GM12878 (cell line): Measurements from ENCODE around the gene TRAF3IP1. TPM values are rescaled to one million over a fixed set of nuclear protein-coding genes. Genes with fewer than 3 reads are reported as not detected.

Experiments
- ATAC-seq: fragments of 200-7000 bp; cut with Tn5 transposase; 3 replicates; pipeline ENCODE4 v1.9.1; 2020; ENCODE audit warnings: mild to moderate bottlenecking, moderate library complexity
- BruUV-seq: library from RNA; stranded (reverse); fragments of 400-500 nt; replicated peaks from 2 replicates; lab custom pipeline; 2021; lab: Mats Ljungman, UMichigan
- CTCF ChIA-PET: fragments of 300-600 bp; sonication (Branson Sonifier 250); formaldehyde crosslinking; extraction: SDS; loops from one replicate; lab custom pipeline; 2021; ENCODE audit warnings: inconsistent platforms; lab: Yijun Ruan, JAX
- POLR2A ChIA-PET: fragments of 350-600 bp; formaldehyde crosslinking; extraction: SDS; loops from one replicate; lab custom pipeline; 2021; ENCODE audit warnings: inconsistent platforms; lab: Charles Lee
- RAD21 ChIA-PET: fragments of 300-600 bp; sonication (Branson Sonifier 250); formaldehyde crosslinking; loops from one replicate; lab custom pipeline; 2023; ENCODE audit warnings: antibody characterized with exemption; ENCODE audit not compliant: unreplicated experiment; lab: Charles Lee
- SMC1A ChIA-PET: fragments of 300-600 bp; sonication (Branson Sonifier 250); formaldehyde crosslinking; loops from one replicate; lab custom pipeline; 2023; ENCODE audit not compliant: unreplicated experiment, uncharacterized antibody; lab: Charles Lee
- DNase-seq: peaks from one replicate; pipeline ENCODE4 v3.0.0-alpha.2; 2011; ENCODE audit warnings: low read depth, low spot score
- FAIRE-seq: peaks from 3 replicates; lab custom pipeline; 2011; peaks lifted over from hg19 to GRCh38; lab: Jason Lieb, UNC
- H2AFZ ChIP-seq: 2 replicates; pipeline ENCODE4 v1.6.0; 2011; ENCODE audit warnings: low read depth, low read length, control low read depth; ENCODE audit not compliant: control insufficient read depth
- H3K27ac ChIP-seq: 2 replicates; pipeline ENCODE4 v1.5.1; 2011; ENCODE audit warnings: control low read depth; ENCODE audit not compliant: control insufficient read depth, insufficient read depth
- H3K27me3 ChIP-seq, 2 experiments: replicated peaks in 1 of 2; 2 replicates each; pipeline versions ENCODE4 v1.6.0 to v1.6.1; 2011; ENCODE audit warnings: low read length in 1 of 2; ENCODE audit not compliant: control insufficient read depth in 2 of 2, insufficient read depth in 2 of 2
- H3K36me3 ChIP-seq, 2 experiments: 2 replicates each; pipeline ENCODE4 v1.5.1; 2011; ENCODE audit warnings: low read length in 1 of 2; ENCODE audit not compliant: control insufficient read depth in 2 of 2, insufficient read depth in 2 of 2
- H3K4me1 ChIP-seq: 2 replicates; pipeline ENCODE4 v1.6.1; 2011; ENCODE audit warnings: mild to moderate bottlenecking, low read length, moderate library complexity, mixed read lengths; ENCODE audit not compliant: control insufficient read depth, insufficient read depth
- H3K4me2 ChIP-seq: 2 replicates; pipeline ENCODE4 v1.6.0; 2011; ENCODE audit warnings: control low read depth; ENCODE audit not compliant: control insufficient read depth, insufficient read depth
- H3K4me3 ChIP-seq: fragments of 200-600 bp; sonication (generic); 2 replicates; pipeline ENCODE4 v1.5.1; 2016
- H3K79me2 ChIP-seq: 2 replicates; pipeline ENCODE4 v1.6.0; 2011; ENCODE audit warnings: low read length; ENCODE audit not compliant: control insufficient read depth, insufficient read depth
- H3K9ac ChIP-seq: 2 replicates; pipeline ENCODE4 v1.8.0; 2011; ENCODE audit warnings: low read length, control low read depth, mixed read lengths; ENCODE audit not compliant: control insufficient read depth, insufficient read depth
- H3K9me3 ChIP-seq: replicated peaks from 3 replicates; pipeline ENCODE4 v1.5.1; 2011; ENCODE audit warnings: mild to moderate bottlenecking, low read length; ENCODE audit not compliant: control insufficient read depth, insufficient read depth
- H4K20me1 ChIP-seq: 2 replicates; pipeline ENCODE4 v1.6.0; 2011; ENCODE audit not compliant: control insufficient read depth, insufficient read depth
- ATF7 ChIP-seq: fragments of 450-650 bp; IDR thresholded peaks from 2 replicates; pipeline ENCODE4 v1.6.1; 2016; ENCODE audit warnings: low read depth, mild to moderate bottlenecking
- BHLHE40 ChIP-seq, 2 experiments: fragments of 450-650 bp in 1 of 2; IDR thresholded peaks; 2 replicates each; pipeline ENCODE4 v1.6.1; 2011 to 2017; ENCODE audit warnings: low read depth in 2 of 2, borderline replicate concordance in 1 of 2, improper control_type of control experiment in 1 of 2, low read length in 1 of 2, mild to moderate bottlenecking in 1 of 2
- HDGF ChIP-seq: fragments of 450-650 bp; IDR thresholded peaks from 2 replicates; pipeline ENCODE4 v1.6.1; 2016; ENCODE audit warnings: antibody characterized with exemption
- MEF2B ChIP-seq: fragments of 450-650 bp; IDR thresholded peaks from 2 replicates; pipeline ENCODE4 v1.6.1; 2018; ENCODE audit warnings: mild to moderate bottlenecking, moderate library complexity; ENCODE audit not compliant: partially characterized antibody, poor library complexity, severe bottlenecking
- NBN ChIP-seq: fragments of 450-650 bp; IDR thresholded peaks from 2 replicates; pipeline ENCODE4 v1.6.1; 2016
- RAD21 ChIP-seq: IDR thresholded peaks from 2 replicates; pipeline ENCODE4 v1.6.1; 2011; ENCODE audit warnings: mild to moderate bottlenecking, low read depth, low read length, moderate library complexity; ENCODE audit not compliant: insufficient read depth
- RAD51 ChIP-seq: fragments of 450-650 bp; IDR thresholded peaks from 2 replicates; pipeline ENCODE4 v1.6.1; 2016; ENCODE audit warnings: moderate library complexity, mild to moderate bottlenecking, inconsistent platforms
- WGBS: methylation state at CpG from one replicate; pipeline ENCODE4 v1.1.6; 2016; ENCODE audit warnings: low lambda C conversion rate; ENCODE audit not compliant: insufficient replicate concordance, insufficient coverage; ENCODE audit errors: missing lambda C conversion rate; 5-methylcytosine and 5-hydroxymethylcytosine counted together
- in situ Hi-C: fragments of 300-500 bp; cut with MboI; formaldehyde crosslinking; loops from 9 replicates; pipeline ENCODE4 v1.14.3; 2018; ENCODE audit warnings: mixed read lengths
- intact Hi-C: fragments of 100-400 bp; cut with micrococcal nuclease; formaldehyde crosslinking; loops from one replicate; pipeline ENCODE4 v1.14.2; 2022; ENCODE audit not compliant: unreplicated experiment
- polyA plus RNA-seq, 11 experiments: library from polyadenylated mRNA; depleted of rRNA in 4 of 11; unstranded in 6 of 11; stranded (reverse) in 5 of 11; fragments of >200 nt; fragmentation: Nextera tagmentation in 4 of 11; fragmentation: Illumina TruSeq in 1 of 11; extraction: Ambion mirVana in 4 of 11; extraction: Trizol in 1 of 11; gene quantifications; 1 replicate in 1 of 11; 2 replicates in 10 of 11; pipeline versions ENCODE4 v1.2.1 to v1.2.3, GENCODE V29; 2011 to 2016; ENCODE audit warnings: inconsistent platforms in 2 of 11, missing spikeins in 2 of 11, low read depth in 1 of 11
- total RNA-seq, 4 experiments: library from RNA; depleted of rRNA in 3 of 4; stranded (reverse); fragments of >200 nt in 3 of 4; fragmentation: Illumina TruSeq in 1 of 4; extraction: Trizol in 1 of 4; gene quantifications; 2 replicates each; pipeline versions ENCODE4 v1.2.1 to v1.2.3, GENCODE V29; 2013 to 2021
- TF ChIP-seq, protein P1 (sequence below): fragments of 450-650 bp; IDR thresholded peaks from 2 replicates; pipeline ENCODE4 v1.6.1; 2017; ENCODE audit warnings: mild to moderate bottlenecking, moderate library complexity
- TF ChIP-seq, protein P2 (sequence below): fragments of 450-650 bp; IDR thresholded peaks from 2 replicates; pipeline ENCODE4 v1.6.1; 2016; ENCODE audit warnings: mild to moderate bottlenecking

The TRAF3IP1 gene
- total and polyA plus RNA-seq, 10 of the 15 experiments (the other 5 are each of a cell fraction or from before 2014, with no cell fraction given) = 1.6 to 7.5 (median 3.6) TPM

DNA sequence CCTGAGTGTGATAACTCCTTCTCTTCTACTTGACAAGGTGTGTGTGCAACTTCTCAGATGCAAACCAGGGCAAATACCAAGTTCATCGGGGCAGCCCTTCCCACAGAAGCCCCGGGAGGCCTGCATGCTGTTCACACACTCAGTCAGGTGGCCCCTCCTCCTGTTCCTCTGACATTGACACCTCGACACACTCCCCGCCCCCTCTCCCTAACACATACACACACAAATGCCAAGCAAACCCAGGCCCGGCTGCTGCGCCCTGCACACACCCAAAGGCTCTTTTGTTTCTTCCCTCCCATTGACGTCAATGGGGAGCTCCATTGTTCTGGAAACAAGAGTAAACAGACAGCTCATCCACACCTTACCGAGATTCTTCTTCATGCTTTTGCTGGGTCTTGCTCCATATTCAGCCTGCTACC is 30.2 kb upstream of the TRAF3IP1 start:
- intact Hi-C loops (no loop called here), in situ Hi-C loops (no loop called here)
- H3K27ac ChIP-seq = no peak overlapping the region
- no TSS peak for BruUV-seq
- peaks cover 15% of the 10 kb centered on the region for H3K4me1 ChIP-seq
- no peak overlapping the region for H3K4me3 ChIP-seq
- no peaks in the 10 kb centered on the region for H3K9me3 ChIP-seq
- H4K20me1 ChIP-seq = no peaks in the 10 kb centered on the region
- H3K36me3 ChIP-seq = no peaks in the 10 kb centered on the region
- ATAC-seq = no peak
- POLR2A ChIA-PET = interaction anchor here (0.6 to 1.0 kb wide), 2 partner anchors 32 to 89 kb away, joined by 3 to 8 read pairs; no protein-coding TSS in a partner anchor
- peaks cover 20% of the 10 kb centered on the region for H3K79me2 ChIP-seq
- WGBS = 12% methylated on average over 8 of the region's 8 CpGs
- RAD21 ChIA-PET = interaction anchor here (0.7 kb wide), 1 partner anchor 304 kb away, joined by 4 read pairs; no protein-coding TSS in a partner anchor
- CTCF ChIA-PET = interaction anchor here (0.6 to 5.0 kb wide), 5 partner anchors 11 to 81 kb away, joined by 3 to 27 read pairs (median 4); no protein-coding TSS in a partner anchor
- H3K9ac ChIP-seq = no peak overlapping the region
- TF ChIP-seq, protein P1, sequence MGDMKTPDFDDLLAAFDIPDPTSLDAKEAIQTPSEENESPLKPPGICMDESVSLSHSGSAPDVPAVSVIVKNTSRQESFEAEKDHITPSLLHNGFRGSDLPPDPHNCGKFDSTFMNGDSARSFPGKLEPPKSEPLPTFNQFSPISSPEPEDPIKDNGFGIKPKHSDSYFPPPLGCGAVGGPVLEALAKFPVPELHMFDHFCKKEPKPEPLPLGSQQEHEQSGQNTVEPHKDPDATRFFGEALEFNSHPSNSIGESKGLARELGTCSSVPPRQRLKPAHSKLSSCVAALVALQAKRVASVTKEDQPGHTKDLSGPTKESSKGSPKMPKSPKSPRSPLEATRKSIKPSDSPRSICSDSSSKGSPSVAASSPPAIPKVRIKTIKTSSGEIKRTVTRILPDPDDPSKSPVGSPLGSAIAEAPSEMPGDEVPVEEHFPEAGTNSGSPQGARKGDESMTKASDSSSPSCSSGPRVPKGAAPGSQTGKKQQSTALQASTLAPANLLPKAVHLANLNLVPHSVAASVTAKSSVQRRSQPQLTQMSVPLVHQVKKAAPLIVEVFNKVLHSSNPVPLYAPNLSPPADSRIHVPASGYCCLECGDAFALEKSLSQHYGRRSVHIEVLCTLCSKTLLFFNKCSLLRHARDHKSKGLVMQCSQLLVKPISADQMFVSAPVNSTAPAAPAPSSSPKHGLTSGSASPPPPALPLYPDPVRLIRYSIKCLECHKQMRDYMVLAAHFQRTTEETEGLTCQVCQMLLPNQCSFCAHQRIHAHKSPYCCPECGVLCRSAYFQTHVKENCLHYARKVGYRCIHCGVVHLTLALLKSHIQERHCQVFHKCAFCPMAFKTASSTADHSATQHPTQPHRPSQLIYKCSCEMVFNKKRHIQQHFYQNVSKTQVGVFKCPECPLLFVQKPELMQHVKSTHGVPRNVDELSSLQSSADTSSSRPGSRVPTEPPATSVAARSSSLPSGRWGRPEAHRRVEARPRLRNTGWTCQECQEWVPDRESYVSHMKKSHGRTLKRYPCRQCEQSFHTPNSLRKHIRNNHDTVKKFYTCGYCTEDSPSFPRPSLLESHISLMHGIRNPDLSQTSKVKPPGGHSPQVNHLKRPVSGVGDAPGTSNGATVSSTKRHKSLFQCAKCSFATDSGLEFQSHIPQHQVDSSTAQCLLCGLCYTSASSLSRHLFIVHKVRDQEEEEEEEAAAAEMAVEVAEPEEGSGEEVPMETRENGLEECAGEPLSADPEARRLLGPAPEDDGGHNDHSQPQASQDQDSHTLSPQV = no peak
- TF ChIP-seq RAD51 (peak; percentile 30; the same call in 1 of the 2 replicates), BHLHE40 (IDR thresholded peaks at IDR 0.05; ENCODE audit: borderline replicate concordance in 1 of 2, low read depth in 2 of 2, low read length in 1 of 2) (0 out of 4 replicates have a peak, but pooled peaks of 1 of the 2 experiments have one; percentile 3), NBN (0 out of 2 replicates have a peak, but pooled peaks have one; percentile 42), MEF2B (peak; percentile 65), RAD21 (no peak), HDGF (peak; percentile 80), ATF7 (peak; percentile 26; the same call in 1 of the 2 replicates)
- TF ChIP-seq, protein P2, sequence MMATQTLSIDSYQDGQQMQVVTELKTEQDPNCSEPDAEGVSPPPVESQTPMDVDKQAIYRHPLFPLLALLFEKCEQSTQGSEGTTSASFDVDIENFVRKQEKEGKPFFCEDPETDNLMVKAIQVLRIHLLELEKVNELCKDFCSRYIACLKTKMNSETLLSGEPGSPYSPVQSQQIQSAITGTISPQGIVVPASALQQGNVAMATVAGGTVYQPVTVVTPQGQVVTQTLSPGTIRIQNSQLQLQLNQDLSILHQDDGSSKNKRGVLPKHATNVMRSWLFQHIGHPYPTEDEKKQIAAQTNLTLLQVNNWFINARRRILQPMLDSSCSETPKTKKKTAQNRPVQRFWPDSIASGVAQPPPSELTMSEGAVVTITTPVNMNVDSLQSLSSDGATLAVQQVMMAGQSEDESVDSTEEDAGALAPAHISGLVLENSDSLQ = peak; percentile 71
- TF ChIP-seq, all 136 proteins: peak for 7
- Histone ChIP-seq H3K27me3 (no peaks in the 10 kb centered on the region), H2AFZ (peak overlapping the region; percentile 90; the same call in 1 of the 2 replicates), H3K4me2 (peak overlapping the region; percentile 95; the same call in 1 of the 2 replicates)
- no peak for FAIRE-seq
- SMC1A ChIA-PET = interaction anchor here (0.7 kb wide), 1 partner anchor 142 kb away, joined by 3 read pairs; no protein-coding TSS in a partner anchor
- no peak for DNase-seq
